HG02759 (cell line): Measurements from ENCODE around the gene CLINT1.
A peak's percentile ranks its signal among the peaks of the same experiment; 100 is the strongest.
"Not testable (repeated sequence)": the region's sequence is repeated elsewhere in the genome, so short reads cannot be mapped to it uniquely, and the experiment has no call there.

Source experiments
- ATAC-seq: cut with Tn5 transposase; IDR thresholded peaks from one replicate; pipeline ENCODE4 v1.9.1; 2021; ENCODE audit warnings: mild to moderate bottlenecking, moderate library complexity; ENCODE audit not compliant: unreplicated experiment

CLINT1 gene

DNA sequence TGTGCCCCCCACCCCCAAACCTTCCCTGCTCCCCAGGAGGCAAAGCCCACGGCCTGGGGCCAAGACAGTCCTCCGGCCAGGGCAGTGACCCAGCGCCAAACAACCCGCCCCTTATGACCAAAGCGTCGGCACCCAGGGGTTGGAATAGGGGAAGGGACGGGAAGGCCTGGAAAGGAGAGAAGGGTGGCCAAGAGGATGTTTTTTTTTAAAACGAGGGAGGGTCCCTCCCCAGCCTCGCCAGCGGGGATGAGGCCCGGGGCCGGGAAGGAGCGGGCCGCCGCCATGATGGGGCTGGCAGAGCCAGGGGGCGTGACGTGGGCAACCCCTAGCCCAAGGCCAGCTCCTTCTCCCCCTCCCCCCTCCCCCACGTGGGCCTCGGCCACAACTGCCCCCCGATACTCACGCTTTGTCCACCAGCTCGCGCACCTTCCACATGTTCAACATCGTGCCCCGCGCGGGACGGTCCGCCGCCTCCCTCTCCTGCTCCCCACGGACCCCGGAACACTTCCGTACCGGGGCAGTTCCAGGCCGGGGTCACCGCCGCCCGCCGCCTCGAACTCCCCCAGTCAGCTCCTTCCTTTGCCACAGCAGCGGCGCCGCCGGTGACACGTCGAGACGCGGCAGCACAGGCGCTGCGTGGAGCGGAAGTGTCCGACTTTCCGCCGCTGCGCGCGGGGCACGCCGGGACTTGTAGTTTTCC, at the start of gene CLINT1:
CLINT1 (minus strand) TSS at position 619 of the 700 bp plus-strand sequence; CDS start at position 444, 175 bp downstream.
- ATAC-seq, result peak; percentile 64

- no peak for ATAC-seq
Measured at GRCh38 chr5:157908459-157908858, 49.5 kb upstream of the CLINT1 start.

GRCh38 chr5:157907479-157907878, 48.5 kb upstream of the CLINT1 start:
- no peak for ATAC-seq

DNA sequence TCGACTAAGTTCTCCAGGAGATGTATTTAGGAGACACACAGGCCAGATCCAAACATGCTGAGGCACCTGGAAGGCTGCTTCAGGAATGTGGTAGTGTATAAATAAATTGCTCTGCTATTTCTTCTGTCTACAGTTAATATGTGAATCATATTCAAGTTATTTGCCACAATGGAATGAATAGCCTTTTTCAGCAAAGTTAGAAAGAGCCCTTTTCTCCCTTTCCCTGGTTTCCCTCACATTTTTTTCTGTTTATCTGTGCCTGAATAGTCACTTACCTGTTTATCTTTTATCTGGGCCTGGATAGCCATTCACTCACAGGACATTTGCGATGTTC, 44.1 kb upstream of the CLINT1 start:
- no peak for ATAC-seq

GRCh38 chr5:157902449-157903116, 43.6 kb upstream of the CLINT1 start:
- ATAC-seq, result no peak

GRCh38 chr5:157900644-157901043, 41.7 kb upstream of the CLINT1 start:
- no peak for ATAC-seq

DNA sequence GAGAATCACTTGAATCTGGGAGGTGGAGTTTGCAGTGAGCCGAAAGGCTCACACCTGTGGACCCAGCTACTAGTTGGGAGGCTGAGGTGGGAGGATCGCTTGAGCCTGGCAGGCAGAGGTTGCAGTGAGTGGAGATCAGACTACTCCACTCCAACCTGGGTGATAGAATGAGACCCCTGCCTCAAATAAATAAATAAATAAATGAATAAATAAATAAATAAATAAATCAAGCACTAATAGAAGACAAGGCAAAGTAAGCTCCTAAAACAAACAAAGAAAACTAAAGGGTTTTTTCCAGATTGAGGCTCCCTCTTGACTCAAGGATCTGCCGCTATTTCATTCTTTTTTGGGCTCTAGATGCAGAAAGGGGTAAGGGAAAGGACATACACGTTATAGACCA, 34.7 kb upstream of the CLINT1 start:
- no peak for ATAC-seq

DNA sequence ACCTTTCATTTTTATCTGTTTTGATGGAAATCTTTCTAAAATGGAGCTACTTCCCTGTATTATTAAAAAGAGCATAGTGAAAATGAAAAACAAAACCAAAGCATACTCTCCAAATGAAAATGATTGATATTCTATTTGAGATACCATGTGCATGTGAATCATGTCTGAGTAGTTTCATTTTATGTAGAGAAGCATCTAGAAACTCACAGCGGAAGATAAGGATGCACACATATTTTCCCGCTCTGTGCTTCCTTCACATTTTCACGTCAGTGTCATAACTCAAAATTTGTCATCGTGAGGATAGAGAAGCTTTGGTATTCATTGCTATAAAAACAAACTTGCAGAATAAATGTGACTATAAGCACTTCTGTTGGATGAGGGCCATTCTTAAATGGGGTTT, 34.0 kb upstream of the CLINT1 start:
- ATAC-seq, result no peak

- no peak for ATAC-seq
Measured at GRCh38 chr5:157890836-157891597, 32.1 kb upstream of the CLINT1 start.

DNA sequence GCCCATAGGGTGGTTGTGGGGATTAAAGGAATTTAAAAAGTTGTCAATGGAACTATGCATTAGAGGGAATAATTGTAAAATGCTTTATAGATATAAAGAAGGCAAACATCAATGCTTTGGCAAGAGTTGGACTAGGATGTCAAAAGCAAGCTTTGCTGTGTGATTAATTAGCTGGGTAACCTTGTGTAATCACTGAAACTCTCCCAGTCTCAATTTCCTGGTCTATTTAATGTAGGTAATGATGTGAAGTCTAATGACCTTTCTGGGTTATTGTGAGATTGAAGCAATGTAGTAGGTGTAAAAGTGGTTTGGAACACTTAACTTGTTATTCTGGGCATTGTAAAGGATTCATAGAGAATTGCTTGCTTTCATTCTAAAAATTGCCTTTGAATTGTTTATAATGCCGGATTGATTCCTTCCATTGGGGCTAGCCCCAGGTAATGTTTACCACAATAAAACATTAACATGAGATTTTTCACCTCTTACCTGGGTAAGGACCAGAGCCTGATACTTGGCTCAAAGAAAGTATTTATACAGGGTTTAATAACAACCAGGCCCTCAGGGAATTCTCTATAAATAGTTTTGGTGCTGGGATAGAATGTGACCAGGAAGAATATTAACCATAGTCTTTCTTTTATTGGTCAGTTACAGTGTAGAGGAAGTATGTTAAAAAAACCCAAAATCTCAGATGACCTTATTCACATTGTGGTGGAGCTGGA, 30.0 kb upstream of the CLINT1 start:
- no peak for ATAC-seq

- no peak for ATAC-seq
Measured at GRCh38 chr5:157886796-157887380, 27.9 kb upstream of the CLINT1 start.

DNA sequence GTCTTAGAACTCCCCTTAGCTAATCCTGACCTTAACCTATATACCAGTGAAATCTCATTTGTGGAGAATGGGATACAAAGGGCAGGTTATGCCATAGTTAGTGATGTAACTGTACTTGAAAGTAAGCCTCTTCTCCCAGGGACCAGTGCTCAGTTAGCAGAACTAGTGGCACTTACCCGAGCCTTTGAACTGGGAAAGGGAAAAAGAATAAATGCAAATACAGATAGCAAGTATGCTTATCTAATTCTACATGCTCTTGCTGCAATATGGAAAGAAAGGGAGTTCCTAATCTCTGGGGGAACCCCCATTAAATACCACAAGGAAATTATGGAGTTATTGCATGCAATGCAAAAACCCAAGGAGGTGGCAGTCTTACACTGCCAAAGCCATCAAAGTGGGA, 26.1 kb upstream of the CLINT1 start:
- not testable (repeated sequence) for ATAC-seq

- not testable (repeated sequence) for ATAC-seq
Measured at GRCh38 chr5:157881498-157881897, 22.6 kb upstream of the CLINT1 start.

GRCh38 chr5:157877821-157878220, 18.9 kb upstream of the CLINT1 start:
- ATAC-seq, result no peak

GRCh38 chr5:157874861-157875260, 15.9 kb upstream of the CLINT1 start:
- ATAC-seq, result no peak

DNA sequence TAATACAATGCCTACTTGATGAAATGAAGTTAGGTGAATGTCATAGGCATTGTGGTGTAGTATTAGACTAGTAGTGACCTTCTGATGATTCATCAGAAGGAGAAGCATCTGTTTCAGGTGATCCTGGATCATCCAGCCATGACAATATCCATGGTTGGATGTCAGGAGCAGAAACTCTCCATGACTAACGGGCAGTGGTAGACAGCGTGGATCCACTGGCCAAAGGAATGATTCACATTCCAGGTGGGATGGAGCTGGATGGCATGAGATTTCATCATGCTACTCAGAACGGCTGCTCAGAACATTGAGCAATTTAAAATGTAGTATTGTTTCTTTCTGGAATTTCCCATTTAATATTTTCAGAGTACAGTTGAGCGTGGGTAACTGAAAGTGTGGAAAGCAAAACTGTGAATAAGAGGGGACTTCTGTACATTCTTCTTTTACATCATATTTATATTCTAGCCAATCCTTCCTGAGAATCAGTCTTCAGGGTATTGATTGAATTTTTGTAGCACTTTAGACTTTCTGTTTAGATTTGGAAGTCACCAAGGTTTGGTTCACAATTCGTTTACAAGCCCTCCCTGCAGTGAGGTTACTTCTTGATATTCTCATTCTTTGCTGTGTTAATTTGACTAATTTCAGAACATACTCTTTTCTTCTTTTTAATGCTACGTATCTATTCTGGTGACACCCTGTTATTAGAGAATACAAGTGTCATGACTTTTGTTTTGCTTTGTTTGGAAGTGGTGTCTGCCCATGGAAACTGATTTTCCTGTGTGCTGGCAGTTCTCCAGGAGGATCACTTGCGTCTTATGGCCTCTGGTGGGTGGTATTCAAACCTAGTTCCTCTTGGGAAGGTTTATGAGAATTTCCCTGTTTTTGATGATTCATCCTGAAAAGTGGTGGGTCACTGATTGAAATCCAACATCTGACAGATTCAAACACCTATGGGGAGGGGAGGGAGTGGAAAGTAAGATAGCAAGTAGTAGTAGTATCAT, 12.2 kb upstream of the CLINT1 start:
- peak; percentile 48 for ATAC-seq

GRCh38 chr5:157867751-157868387, 8.9 kb upstream of the CLINT1 start:
- no peak for ATAC-seq

DNA sequence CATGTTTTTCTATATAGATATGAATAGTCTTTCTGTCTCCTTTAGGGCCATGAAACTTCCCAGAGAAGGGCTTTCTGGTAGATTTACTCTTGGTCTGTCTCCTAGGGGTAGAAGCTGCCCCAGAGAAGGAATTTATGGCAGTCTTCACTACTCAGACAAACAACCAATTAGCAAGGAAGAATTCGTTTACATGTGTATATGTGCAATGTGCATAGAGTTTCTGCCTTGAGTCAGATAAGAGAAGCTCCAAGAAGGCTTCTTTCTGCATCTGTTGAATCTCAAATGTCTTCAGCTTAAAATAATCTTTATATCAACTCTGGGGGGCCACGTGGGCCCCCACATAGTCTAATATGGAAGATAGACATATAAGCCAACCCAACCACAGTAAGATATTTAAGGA, 7.6 kb upstream of the CLINT1 start:
- no peak for ATAC-seq

- ATAC-seq, result no peak
Measured at GRCh38 chr5:157865781-157866180, 6.8 kb upstream of the CLINT1 start.
